Omental fat pad (tissue), 4 donors: ENCODE results near the gene NPTXR. TPM values are rescaled to one million over a fixed set of nuclear protein-coding genes. Genes with fewer than 3 reads are reported as not detected.

Experiments used
- ATAC-seq: fragments of 150-250 bp; one replicate; pipeline ENCODE4 v1.9.1; 2016; ENCODE audit warnings: mild to moderate bottlenecking, moderate library complexity; ENCODE audit not compliant: low FRiP score
- DNase-seq: peaks from one replicate; pipeline ENCODE4 v3.0.0-alpha.2; 2019; ENCODE audit warnings: low spot score
- total RNA-seq, 4 donors: library from RNA; depleted of rRNA; stranded (reverse); fragments of >200 nt; gene quantifications; one replicate each; pipeline ENCODE4 v1.1.0, GENCODE V29; 2016
- TF ChIP-seq, protein P1 (sequence below), 3 donors: fragments of 450-650 bp; IDR thresholded peaks; one replicate each; pipeline ENCODE4 v1.5.1; 2016 to 2017; ENCODE audit warnings: antibody characterized with exemption in 3 of 3, mild to moderate bottlenecking in 3 of 3, moderate library complexity in 2 of 3

Gene NPTXR
- total RNA-seq, 4 donors from 2014 or later, result 2.4 to 3.8 (median 3.0) TPM

GRCh38 chr22:38865201-38866023 lies 21.6 kb upstream of the NPTXR start:
- ATAC-seq, result no peak
- peak; percentile 17 for DNase-seq
- TF ChIP-seq, protein P1, sequence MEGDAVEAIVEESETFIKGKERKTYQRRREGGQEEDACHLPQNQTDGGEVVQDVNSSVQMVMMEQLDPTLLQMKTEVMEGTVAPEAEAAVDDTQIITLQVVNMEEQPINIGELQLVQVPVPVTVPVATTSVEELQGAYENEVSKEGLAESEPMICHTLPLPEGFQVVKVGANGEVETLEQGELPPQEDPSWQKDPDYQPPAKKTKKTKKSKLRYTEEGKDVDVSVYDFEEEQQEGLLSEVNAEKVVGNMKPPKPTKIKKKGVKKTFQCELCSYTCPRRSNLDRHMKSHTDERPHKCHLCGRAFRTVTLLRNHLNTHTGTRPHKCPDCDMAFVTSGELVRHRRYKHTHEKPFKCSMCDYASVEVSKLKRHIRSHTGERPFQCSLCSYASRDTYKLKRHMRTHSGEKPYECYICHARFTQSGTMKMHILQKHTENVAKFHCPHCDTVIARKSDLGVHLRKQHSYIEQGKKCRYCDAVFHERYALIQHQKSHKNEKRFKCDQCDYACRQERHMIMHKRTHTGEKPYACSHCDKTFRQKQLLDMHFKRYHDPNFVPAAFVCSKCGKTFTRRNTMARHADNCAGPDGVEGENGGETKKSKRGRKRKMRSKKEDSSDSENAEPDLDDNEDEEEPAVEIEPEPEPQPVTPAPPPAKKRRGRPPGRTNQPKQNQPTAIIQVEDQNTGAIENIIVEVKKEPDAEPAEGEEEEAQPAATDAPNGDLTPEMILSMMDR (IDR thresholded peaks at IDR 0.05), result no peak

- TF ChIP-seq, protein P1 (IDR thresholded peaks at IDR 0.05), result no peak
- DNase-seq, result peak; percentile 21
- no peak for ATAC-seq
These were observed 20.7 kb upstream of the NPTXR start for GRCh38 chr22:38864361-38865191.

GRCh38 chr22:38863531-38864131 lies 19.8 kb upstream of the NPTXR start:
- ATAC-seq, result no peak
- peak; percentile 8 for DNase-seq
- TF ChIP-seq, protein P1 (IDR thresholded peaks at IDR 0.05), result no peak

GRCh38 chr22:38862375-38863329 lies 18.8 kb upstream of the NPTXR start:
- ATAC-seq (no peak), DNase-seq (no peak)
- TF ChIP-seq, protein P1 (IDR thresholded peaks at IDR 0.05), result no peak

DNA sequence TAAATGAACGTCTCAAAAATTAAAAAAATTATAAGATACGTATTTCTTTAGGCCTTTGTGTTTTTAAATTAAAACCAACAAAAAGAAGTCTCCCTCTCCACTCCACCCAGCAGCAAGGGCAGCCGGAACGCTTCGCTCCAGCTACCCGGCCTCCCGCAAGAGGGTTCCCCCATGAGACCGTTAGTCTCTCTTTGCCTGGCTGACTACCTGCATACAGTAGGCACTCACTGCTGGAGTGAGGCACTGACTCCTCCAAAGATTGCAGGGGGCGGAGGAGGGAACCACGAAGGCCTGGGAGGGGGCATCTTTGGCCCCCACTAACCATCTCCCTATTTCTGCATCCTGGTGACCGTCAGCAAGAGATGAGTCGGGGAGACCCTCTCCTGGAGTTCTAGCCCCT lies 18.1 kb upstream of the NPTXR start:
- DNase-seq (no peak), ATAC-seq (no peak)
- TF ChIP-seq, protein P1 (IDR thresholded peaks at IDR 0.05), result no peak
